ENCODE measurements around the gene SLC26A11. TPM values are rescaled to one million over a fixed set of nuclear protein-coding genes. Genes with fewer than 3 reads are reported as not detected.

Gene SLC26A11
- total RNA-seq, 1 donor: 12.2 TPM

DNA sequence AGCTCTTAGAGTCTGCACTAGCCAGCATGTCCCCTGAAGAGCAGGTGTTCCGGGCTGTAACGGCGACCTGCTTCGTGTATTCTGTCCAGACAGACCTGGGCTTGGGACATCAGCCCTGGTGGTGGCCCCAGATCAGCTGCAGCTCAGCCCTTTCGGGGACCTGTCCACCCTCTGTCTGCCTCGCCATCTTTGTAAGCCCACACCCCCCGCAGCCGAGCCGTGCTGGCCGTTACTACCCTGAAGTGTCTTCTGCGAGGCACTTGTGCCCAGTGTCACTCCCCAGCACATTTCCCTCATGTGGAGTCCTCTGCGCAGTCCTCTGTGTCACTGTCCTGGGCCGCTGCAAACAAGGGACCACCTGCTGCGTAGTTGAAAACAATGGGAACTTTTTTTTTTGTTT lies 40.0 kb upstream of the SLC26A11 start:
- no peak overlapping the region for H3K4me3 ChIP-seq (ENCODE audit: low read depth, low read length)
- TF ChIP-seq, protein P1, sequence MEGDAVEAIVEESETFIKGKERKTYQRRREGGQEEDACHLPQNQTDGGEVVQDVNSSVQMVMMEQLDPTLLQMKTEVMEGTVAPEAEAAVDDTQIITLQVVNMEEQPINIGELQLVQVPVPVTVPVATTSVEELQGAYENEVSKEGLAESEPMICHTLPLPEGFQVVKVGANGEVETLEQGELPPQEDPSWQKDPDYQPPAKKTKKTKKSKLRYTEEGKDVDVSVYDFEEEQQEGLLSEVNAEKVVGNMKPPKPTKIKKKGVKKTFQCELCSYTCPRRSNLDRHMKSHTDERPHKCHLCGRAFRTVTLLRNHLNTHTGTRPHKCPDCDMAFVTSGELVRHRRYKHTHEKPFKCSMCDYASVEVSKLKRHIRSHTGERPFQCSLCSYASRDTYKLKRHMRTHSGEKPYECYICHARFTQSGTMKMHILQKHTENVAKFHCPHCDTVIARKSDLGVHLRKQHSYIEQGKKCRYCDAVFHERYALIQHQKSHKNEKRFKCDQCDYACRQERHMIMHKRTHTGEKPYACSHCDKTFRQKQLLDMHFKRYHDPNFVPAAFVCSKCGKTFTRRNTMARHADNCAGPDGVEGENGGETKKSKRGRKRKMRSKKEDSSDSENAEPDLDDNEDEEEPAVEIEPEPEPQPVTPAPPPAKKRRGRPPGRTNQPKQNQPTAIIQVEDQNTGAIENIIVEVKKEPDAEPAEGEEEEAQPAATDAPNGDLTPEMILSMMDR (IDR thresholded peaks at IDR 0.05; ENCODE audit: insufficient read depth, low read length): no peak
- DNase-seq (ENCODE audit: low read depth): no peak

DNA sequence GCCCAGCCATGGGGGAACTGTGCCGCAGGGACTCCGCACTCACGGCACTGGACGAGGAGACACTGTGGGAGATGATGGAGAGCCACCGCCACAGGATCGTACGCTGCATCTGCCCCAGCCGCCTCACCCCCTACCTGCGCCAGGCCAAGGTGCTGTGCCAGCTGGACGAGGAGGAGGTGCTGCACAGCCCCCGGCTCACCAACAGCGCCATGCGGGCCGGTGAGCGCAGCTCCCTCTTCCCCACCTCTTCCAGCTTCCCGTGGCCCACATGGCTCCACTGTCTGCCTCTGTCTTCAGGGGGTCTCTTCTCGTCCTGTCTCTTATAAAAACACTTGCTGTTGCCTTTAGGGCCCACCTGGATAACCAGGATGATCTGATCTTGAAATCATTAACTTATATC lies 38.8 kb upstream of the SLC26A11 start:
- H3K4me3 ChIP-seq (ENCODE audit: low read depth, low read length): no peak overlapping the region
- no peak for DNase-seq (ENCODE audit: low read depth)
- TF ChIP-seq, protein P1 (IDR thresholded peaks at IDR 0.05; ENCODE audit: insufficient read depth, low read length): no peak

DNA sequence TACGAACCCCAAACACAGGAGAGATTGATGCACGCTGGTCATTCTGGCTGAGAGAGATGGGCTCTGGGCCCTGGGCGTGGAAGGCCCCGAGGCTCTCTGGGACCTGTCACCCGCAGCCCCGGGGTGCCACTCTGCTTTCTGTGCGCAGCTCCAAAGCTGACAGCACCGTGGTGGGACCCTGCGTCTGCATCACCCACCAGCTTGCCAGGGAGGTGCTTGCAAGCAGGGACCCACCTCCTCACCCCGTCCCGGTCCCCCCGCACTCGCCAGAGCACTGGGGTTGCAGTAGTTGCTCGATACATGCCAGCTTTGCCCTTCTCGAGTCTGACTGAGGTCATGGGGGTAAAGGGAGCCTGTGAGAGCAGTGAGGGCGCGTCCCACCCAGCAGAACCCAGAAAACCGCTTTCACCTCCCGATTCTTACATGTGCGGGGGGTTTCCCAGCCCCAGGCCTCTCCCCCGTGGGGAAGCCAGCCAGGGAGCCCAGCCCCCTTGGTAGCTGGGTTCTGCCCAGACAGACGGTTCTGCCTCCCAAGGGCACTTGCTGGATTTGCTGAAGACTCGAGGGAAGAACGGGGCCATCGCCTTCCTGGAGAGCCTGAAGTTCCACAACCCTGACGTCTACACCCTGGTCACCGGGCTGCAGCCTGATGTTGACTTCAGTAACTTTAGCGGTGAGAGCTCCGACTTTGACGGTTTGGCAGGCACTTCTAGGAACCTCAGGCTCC lies 37.9 kb upstream of the SLC26A11 start:
- no peak overlapping the region for H3K4me3 ChIP-seq (ENCODE audit: low read depth, low read length)
- no peak for DNase-seq (ENCODE audit: low read depth)
- TF ChIP-seq, protein P1 (IDR thresholded peaks at IDR 0.05; ENCODE audit: insufficient read depth, low read length): no peak

DNA sequence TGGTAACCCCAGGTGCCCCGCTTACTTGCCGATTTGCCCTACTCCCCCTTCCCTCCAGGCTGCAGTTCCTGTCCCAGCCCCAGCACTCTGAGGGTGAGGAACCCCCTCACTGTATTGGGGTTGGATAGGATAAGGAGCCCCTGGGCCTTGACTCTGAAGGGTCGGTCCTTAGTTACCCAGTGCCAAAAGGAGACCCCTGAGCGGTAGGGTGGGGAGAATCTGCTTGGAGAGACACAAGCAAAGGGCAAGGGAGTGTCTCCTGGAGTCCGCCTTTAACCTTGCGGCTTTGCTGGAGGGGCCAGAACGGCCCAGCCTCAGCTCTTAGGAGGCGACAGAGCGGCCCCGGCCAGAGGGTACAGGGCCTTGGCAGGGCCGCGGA lies 37.4 kb upstream of the SLC26A11 start:
- no peak overlapping the region for H3K4me3 ChIP-seq (ENCODE audit: low read depth, low read length)
- no peak for DNase-seq (ENCODE audit: low read depth)
- TF ChIP-seq, protein P1 (IDR thresholded peaks at IDR 0.05; ENCODE audit: insufficient read depth, low read length): no peak

DNA sequence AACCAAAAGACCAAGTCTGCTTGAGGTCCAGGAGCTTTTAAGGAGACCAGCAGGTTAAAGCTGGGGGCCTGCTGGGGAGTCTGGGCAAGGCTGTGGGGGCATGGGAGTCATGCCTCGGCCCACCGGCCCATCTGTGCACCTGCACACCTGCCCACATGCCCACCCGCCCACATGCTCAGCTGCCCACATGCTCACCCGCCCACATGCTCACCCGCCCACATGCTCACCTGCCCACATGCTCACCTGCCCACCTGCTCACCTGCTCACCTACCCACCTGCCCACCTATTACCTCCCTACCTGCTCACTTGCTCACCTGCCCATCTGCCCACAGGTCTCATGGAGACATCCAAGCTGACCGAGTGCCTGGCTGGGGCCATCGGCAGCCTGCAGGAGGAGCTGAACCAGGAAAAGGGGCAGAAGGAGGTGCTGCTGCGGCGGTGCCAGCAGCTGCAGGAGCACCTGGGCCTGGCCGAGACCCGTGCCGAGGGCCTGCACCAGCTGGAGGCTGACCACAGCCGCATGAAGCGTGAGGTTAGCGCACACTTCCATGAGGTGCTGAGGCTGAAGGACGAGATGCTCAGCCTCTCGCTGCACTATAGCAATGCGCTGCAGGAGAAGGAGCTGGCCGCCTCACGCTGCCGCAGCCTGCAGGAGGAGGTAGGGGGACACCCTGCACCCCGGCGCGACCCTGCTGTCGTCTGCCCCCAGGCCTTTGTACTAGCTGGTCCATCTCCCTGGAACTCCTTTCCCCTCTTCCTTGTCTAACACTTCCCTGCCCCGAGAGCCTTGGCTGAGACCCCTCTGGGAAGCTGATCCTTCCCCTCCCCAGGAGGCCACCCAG lies 36.4 kb upstream of the SLC26A11 start:
- H3K4me3 ChIP-seq (ENCODE audit: low read depth, low read length): no peak overlapping the region
- DNase-seq (ENCODE audit: low read depth): no peak
- TF ChIP-seq, protein P1 (IDR thresholded peaks at IDR 0.05; ENCODE audit: insufficient read depth, low read length): no peak

DNA sequence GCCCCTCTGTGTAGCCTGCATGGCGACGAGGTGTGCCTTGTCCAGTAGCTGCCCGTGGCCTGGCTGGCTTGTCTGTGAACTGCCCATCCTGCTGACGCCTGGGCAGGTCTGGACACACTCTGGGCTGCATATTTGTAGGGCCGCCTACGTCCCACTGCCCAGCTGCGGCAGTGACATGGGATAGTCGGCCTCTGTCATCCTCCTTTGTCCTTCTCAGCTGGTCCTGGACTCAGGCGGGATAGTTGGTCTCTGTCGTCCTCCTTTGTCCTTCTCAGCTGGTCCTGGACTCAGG lies 35.9 kb upstream of the SLC26A11 start:
- H3K4me3 ChIP-seq (ENCODE audit: low read depth, low read length): no peak overlapping the region
- DNase-seq (ENCODE audit: low read depth): no peak
- TF ChIP-seq, protein P1 (IDR thresholded peaks at IDR 0.05; ENCODE audit: insufficient read depth, low read length): no peak
